Measurements from ENCODE around the gene NAT10.
"Not testable (repeated sequence)": the region's sequence is repeated elsewhere in the genome, so short reads cannot be mapped to it uniquely, and the experiment has no call there.

The NAT10 gene

GRCh38 chr11:34169686-34170085 is 64.3 kb downstream of the NAT10 start:
- no peak for DNase-seq

DNA sequence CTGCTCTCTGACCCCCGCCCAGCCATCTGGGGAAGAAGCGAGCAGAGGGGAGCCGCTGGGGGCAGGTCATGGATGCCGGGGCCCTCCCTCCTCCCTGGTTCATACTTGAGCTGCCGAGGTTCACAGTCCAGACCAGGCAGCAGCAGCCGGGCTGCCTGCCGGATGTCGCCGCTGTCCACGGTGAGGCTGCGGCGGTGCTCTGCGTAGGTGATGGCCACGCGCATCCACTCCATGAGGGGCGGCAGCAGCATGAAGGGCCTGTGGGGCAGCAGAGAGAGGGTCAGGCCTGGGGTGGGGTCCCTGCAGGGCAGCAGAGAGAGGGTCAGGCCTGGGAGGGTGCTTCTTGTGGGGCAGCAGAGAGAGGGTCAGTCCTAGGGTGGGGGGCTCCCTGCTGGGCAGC is 67.6 kb downstream of the NAT10 start:
- no peak for DNase-seq

GRCh38 chr11:34174412-34175041 is 69.1 kb downstream of the NAT10 start:
- DNase-seq = peak; percentile 56

- DNase-seq = no peak
Measured at GRCh38 chr11:34175284-34176019, 70.0 kb downstream of the NAT10 start.

- no peak for DNase-seq
Measured at GRCh38 chr11:34176751-34177209, 71.4 kb downstream of the NAT10 start.

GRCh38 chr11:34178209-34178821 is 72.9 kb downstream of the NAT10 start:
- no peak for DNase-seq

DNA sequence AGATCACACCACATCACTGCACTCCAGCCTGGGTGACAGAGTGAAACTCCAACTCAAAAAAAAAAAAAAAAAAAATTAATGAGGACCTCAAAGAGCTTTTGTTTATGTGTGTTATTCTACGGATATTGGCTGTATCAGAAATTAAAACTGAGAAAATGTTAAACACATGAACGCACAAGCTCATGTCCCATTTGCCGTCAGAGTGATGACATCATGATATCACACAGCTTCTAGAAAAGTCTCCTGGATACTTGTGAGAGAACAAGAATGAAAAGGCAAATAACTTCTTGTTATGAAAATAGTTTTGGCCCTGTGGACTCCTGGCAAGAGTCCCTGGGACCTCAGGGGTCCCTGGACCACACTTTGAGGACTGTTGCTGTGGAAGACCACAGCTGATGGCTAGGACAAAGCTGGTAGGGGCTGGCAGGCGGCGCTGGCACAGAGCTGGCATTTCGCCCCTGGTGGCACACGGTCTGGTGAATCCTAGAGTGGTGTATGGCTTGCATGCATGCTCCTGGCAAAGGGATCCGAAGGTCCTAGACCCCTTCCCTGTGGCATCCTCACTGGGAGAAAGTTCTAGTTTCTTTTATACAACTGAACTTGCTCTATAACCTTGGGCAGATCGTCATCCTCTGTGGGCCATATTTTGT is 73.7 kb downstream of the NAT10 start:
- DNase-seq = no peak

GRCh38 chr11:34180040-34180813 is 74.8 kb downstream of the NAT10 start:
- no peak for DNase-seq

GRCh38 chr11:34180814-34181165 is 75.4 kb downstream of the NAT10 start:
- not testable (repeated sequence) for DNase-seq

GRCh38 chr11:34181251-34181650 is 75.8 kb downstream of the NAT10 start:
- no peak for DNase-seq

- DNase-seq = no peak
Measured at GRCh38 chr11:34181856-34182405, 76.5 kb downstream of the NAT10 start.

- no peak for DNase-seq
Measured at GRCh38 chr11:34182425-34182824, 77.0 kb downstream of the NAT10 start.

DNA sequence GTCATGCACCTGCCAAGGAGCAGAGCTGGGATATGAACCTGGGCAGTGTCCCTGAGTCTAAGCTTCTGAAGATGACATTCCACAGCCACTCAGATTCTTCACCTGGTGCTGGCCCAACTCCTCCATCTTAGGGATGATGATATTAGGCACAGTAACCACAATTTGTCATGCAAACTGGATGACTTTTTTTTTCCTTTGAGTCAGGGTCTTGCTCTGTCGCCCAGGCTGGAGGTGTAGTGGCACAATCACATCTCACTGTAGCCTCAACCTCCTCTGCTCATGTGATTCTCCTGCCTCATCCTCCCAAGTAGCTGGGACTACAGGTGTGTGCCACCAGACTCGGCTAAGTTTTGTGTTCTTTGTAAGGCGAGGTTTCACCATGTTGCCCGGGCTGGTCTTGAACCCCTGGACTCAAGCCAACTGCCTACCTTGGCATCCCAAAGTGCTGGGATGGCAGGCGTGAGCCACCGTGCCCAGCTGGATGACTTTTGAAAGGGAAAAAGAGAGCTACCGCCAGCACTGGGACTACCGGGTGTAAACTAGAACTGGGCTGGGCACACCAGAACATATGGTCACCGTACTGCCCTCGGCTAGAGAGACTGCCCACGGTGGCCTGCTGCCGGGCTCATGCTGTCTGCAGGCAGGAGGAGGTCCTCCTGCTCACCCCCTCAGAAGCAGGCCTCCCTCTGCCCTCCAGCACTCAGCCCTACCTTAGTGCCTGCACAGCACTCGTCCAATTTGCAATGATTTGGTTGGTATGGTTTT is 77.7 kb downstream of the NAT10 start:
- DNase-seq = no peak

DNA sequence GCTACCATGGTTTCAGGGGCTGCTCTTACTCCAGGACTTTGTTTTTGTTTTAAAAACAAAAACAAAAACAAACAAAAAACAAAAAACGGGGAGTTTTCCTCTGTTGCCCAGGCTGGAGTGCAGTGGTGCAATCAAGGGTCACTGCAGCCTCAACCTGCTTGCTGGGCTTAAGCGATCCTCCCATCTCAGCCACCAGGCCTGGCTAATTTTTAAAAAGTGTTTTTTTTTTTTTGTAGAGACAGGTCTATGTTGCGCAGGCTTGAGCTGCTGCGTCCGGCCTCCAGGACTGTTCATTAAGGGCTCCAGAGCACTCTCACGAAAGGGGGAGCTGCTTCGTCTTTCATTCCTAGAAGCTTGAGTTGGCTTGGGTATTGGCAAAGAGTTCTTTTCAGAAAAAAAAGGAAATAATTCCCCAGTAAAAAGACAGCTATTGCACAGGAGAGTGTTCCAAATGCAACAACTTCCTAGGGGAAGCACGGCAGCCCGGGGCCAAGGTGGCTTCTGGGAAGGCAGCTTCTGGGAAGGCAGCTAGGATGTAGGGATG is 78.5 kb downstream of the NAT10 start:
- DNase-seq = no peak

GRCh38 chr11:34184505-34185015 is 79.1 kb downstream of the NAT10 start:
- no peak for DNase-seq

DNA sequence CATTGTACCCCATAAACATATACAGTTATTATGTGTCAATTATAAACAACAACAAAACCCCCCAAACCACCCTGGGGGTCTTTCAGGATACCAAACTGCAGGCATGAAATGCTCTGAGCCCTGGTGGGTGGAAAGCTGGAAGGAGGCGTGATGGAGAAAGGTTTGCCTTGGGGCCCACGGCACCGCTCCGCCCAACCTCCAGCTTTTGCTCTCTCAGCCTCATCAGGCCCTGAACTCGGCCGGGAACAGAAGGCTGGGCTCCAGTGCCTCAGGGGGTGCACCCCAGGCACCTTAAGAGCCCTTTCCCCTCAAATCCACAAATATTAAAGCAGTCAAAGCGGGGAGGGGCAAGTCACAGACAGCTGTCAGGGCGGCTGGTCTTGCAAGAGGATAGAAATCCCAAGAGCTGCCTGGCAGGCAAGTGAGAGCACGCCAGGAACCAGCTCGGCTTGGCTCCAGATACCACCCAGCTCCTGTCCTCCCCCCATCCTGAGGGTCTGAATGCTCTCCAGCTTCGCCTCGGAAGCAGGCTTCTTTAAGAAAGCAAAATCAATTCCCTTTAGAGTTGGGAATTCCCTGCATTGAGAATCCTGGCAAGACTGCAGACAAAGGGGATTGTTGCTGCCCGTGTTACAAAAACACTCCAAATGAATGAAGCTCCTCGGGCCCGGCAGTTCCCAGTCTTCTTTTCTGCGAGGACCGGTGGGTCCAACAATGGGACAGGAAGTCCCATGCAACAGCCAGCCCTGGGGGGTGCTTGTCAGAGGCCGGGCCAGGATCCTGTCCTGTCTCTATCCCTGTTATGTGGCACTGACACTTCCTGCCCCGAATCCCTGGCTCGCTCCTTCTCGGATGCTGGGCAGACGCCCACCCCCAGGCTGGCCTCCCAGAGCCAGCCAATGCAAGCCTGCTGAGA is 80.8 kb downstream of the NAT10 start:
- DNase-seq = no peak

DNA sequence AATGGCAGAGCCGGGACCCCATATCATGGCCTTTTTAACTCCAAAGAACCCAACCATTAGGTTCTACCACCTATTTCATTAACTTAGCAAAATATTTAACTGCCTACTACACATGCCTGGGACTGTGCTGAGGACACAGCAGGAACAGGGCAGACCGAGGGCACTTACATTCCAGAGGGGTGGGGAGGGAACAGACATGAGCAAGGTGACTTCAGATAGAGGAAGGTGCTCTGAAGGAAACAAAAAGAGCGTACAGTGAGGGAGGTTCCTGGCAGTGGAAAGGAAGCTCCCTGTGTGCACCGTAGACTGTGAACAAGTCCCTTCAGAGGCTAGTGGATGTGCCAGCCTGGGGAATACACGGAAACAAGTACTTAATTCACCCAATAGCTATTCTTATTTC is 82.8 kb downstream of the NAT10 start:
- no peak for DNase-seq

- no peak for DNase-seq
Measured at GRCh38 chr11:34189191-34189590, 83.8 kb downstream of the NAT10 start.

GRCh38 chr11:34190192-34191139 is 85.0 kb downstream of the NAT10 start:
- DNase-seq = no peak

All from MV-4-11 (cell line).